PC-3 (cell line): ENCODE results near the gene TUBB.

Experiments
- CTCF ChIP-seq: fragments of 300-600 bp; sonication (generic); conservative IDR thresholded peaks from 2 replicates; pipeline ENCODE4 v1.5.1; 2017; ENCODE audit warnings: antibody characterized with exemption, low read depth, mild to moderate bottlenecking, low read length
- EZH2 ChIP-seq: fragments of 300-600 bp; sonication (generic); IDR thresholded peaks from one replicate; pipeline ENCODE4 v1.6.1; 2017; ENCODE audit warnings: antibody characterized with exemption, mild to moderate bottlenecking, low read length; ENCODE audit not compliant: unreplicated experiment
- EZH2phosphoT487 ChIP-seq: fragments of 300-600 bp; sonication (generic); IDR thresholded peaks from 2 replicates; pipeline ENCODE4 v1.6.1; 2018; ENCODE audit warnings: mild to moderate bottlenecking, antibody characterized with exemption, low read length, borderline replicate concordance

- TF ChIP-seq EZH2 (no peak), CTCF (no peak), EZH2phosphoT487 (no peak)
Observed at GRCh38 chr6:30759575-30760239, 39.6 kb downstream of the TUBB start.
